GM19455 (cell line): ENCODE measurements around the gene NPHS1.
"Not testable (repeated sequence)": the region's sequence is repeated elsewhere in the genome, so short reads cannot be mapped to it uniquely, and the experiment has no call there.

ENCODE experiments used
- ATAC-seq: cut with Tn5 transposase; IDR thresholded peaks from one replicate; pipeline ENCODE4 v1.9.1; 2021; ENCODE audit not compliant: unreplicated experiment

The NPHS1 gene

GRCh38 chr19:35813043-35813890 lies 39.0 kb downstream of the NPHS1 start:
- ATAC-seq = no peak

- no peak for ATAC-seq
Measured at GRCh38 chr19:35812220-35813042, 39.9 kb downstream of the NPHS1 start, which contains the start of gene PRODH2. TSS of gene PRODH2 (minus strand) at chr19:35812845. CDS start at chr19:35812805, 40 bp downstream.

GRCh38 chr19:35811317-35812219 lies 40.7 kb downstream of the NPHS1 start:
- ATAC-seq = no peak

GRCh38 chr19:35807633-35808032 lies 44.7 kb downstream of the NPHS1 start:
- no peak for ATAC-seq

- no peak for ATAC-seq
Measured at GRCh38 chr19:35806597-35806996, 45.7 kb downstream of the NPHS1 start.

GRCh38 chr19:35805526-35806102 lies 46.7 kb downstream of the NPHS1 start:
- ATAC-seq = no peak

- no peak for ATAC-seq
Measured at GRCh38 chr19:35801828-35802227, 50.5 kb downstream of the NPHS1 start.

GRCh38 chr19:35797663-35798062 lies 54.6 kb downstream of the NPHS1 start:
- ATAC-seq = no peak

GRCh38 chr19:35796645-35797542 lies 55.4 kb downstream of the NPHS1 start:
- no peak for ATAC-seq

GRCh38 chr19:35795564-35795963 lies 56.7 kb downstream of the NPHS1 start:
- not testable (repeated sequence) for ATAC-seq

- no peak for ATAC-seq
Measured at GRCh38 chr19:35793381-35794165, 58.7 kb downstream of the NPHS1 start.

GRCh38 chr19:35792888-35793287 lies 59.4 kb downstream of the NPHS1 start:
- ATAC-seq = no peak

GRCh38 chr19:35792312-35792711 lies 60.0 kb downstream of the NPHS1 start:
- no peak for ATAC-seq

- no peak for ATAC-seq
Measured at GRCh38 chr19:35791814-35792279, 60.5 kb downstream of the NPHS1 start.

GRCh38 chr19:35790981-35791813 lies 61.1 kb downstream of the NPHS1 start:
- no peak for ATAC-seq

- ATAC-seq = no peak
Measured at GRCh38 chr19:35789978-35790944, 62.0 kb downstream of the NPHS1 start.
